PC-9 (cell line): ENCODE measurements around the gene NOLC1. TPM values are rescaled to one million over a fixed set of nuclear protein-coding genes. Genes with fewer than 3 reads are reported as not detected.

Source experiments
- BruUV-seq: library from RNA; stranded (reverse); fragments of 400-500 nt; replicated peaks from 2 replicates; lab custom pipeline; 2021; lab: Mats Ljungman, UMichigan
- CTCF ChIA-PET: fragments of 300-600 bp; sonication (Branson Sonifier 250); formaldehyde crosslinking; loops from one replicate; lab custom pipeline; 2022; ENCODE audit warnings: antibody characterized with exemption; lab: Charles Lee
- POLR2A ChIA-PET: fragments of 300-600 bp; sonication (Branson Sonifier 250); formaldehyde crosslinking; loops from one replicate; lab custom pipeline; 2022; ENCODE audit warnings: antibody characterized with exemption; ENCODE audit not compliant: unreplicated experiment; lab: Charles Lee
- DNase-seq, 2 experiments: peaks; one replicate each; pipeline versions ENCODE4 v3.0.0 to v3.0.0-alpha.2; 2015 to 2022; ENCODE audit warnings: mixed read lengths in 1 of 2
- H2AFZ ChIP-seq: fragments of 200-600 bp; sonication (generic); 2 replicates; pipeline ENCODE4 v1.8.1; 2017; ENCODE audit warnings: antibody characterized with exemption
- H3F3A ChIP-seq: fragments of 200-600 bp; sonication (generic); 2 replicates; pipeline ENCODE4 v1.8.1; 2017; ENCODE audit warnings: antibody characterized with exemption, mild to moderate bottlenecking, low read depth; ENCODE audit not compliant: insufficient read depth
- H3K27ac ChIP-seq: fragments of 200-600 bp; sonication (generic); 2 replicates; pipeline ENCODE4 v1.6.1; 2016; ENCODE audit warnings: mixed run types
- H3K27me3 ChIP-seq: fragments of 200-600 bp; sonication (generic); 2 replicates; pipeline ENCODE4 v1.6.1; 2016; ENCODE audit warnings: low read depth, mixed run types; ENCODE audit not compliant: insufficient read depth
- H3K36me3 ChIP-seq: fragments of 200-600 bp; sonication (generic); 2 replicates; pipeline ENCODE4 v1.6.1; 2016; ENCODE audit warnings: low read depth, mixed run types
- H3K4me1 ChIP-seq: fragments of 200-600 bp; sonication (generic); replicated peaks from 2 replicates; pipeline ENCODE4 v1.6.1; 2016; ENCODE audit warnings: mixed run types; ENCODE audit not compliant: insufficient read depth
- H3K4me2 ChIP-seq: fragments of 200-600 bp; sonication (generic); 2 replicates; pipeline ENCODE4 v1.6.1; 2017; ENCODE audit warnings: mixed run types
- H3K4me3 ChIP-seq: fragments of 200-600 bp; sonication (generic); 2 replicates; pipeline ENCODE4 v1.6.1; 2016; ENCODE audit warnings: mixed run types
- H3K79me2 ChIP-seq: fragments of 200-600 bp; sonication (generic); 2 replicates; pipeline ENCODE4 v1.6.1; 2017; ENCODE audit warnings: low read depth, mixed run types
- H3K9me2 ChIP-seq: fragments of 200-600 bp; sonication (generic); 2 replicates; pipeline ENCODE4 v1.8.1; 2017; ENCODE audit warnings: mild to moderate bottlenecking; ENCODE audit not compliant: insufficient read depth
- H3K9me3 ChIP-seq: fragments of 200-600 bp; sonication (generic); 2 replicates; pipeline ENCODE4 v1.8.1; 2016; ENCODE audit warnings: low read depth; ENCODE audit not compliant: insufficient read depth
- H4K20me1 ChIP-seq: fragments of 200-600 bp; sonication (generic); 2 replicates; pipeline ENCODE4 v1.8.1; 2017; ENCODE audit not compliant: insufficient read depth
- CTCF ChIP-seq: fragments of 200-600 bp; sonication (generic); conservative IDR thresholded peaks from 2 replicates; pipeline ENCODE4 v1.6.1; 2017; ENCODE audit warnings: mixed run types, antibody characterized with exemption, mild to moderate bottlenecking, moderate library complexity
- EZH2 ChIP-seq: fragments of 200-600 bp; sonication (generic); IDR thresholded peaks from 2 replicates; pipeline ENCODE4 v1.8.0; 2017; ENCODE audit warnings: antibody characterized with exemption, low read depth
- intact Hi-C: fragments of 100-400 bp; cut with micrococcal nuclease; formaldehyde crosslinking; loops from one replicate; pipeline ENCODE4 v1.10.0; 2022; ENCODE audit not compliant: unreplicated experiment
- total RNA-seq: library from RNA; stranded (reverse); gene quantifications from 2 replicates; pipeline ENCODE4 v1.2.3, GENCODE V29; 2021

The NOLC1 gene
- total RNA-seq, 1 experiment from 2014 or later, result 59.5 TPM

- Histone ChIP-seq H3K4me1 (no peaks in the 10 kb centered on the region), H3K27ac (no peak overlapping the region), H2AFZ (no peak overlapping the region), H3K27me3 (no peaks in the 10 kb centered on the region), H3K36me3 (peaks cover 17% of the 10 kb centered on the region), H3K9me3 (no peaks in the 10 kb centered on the region), H4K20me1 (peaks cover 26% of the 10 kb centered on the region), H3K9me2 (no peaks in the 10 kb centered on the region), H3K4me2 (no peak overlapping the region), H3K79me2 (peaks cover 31% of the 10 kb centered on the region), H3K4me3 (no peak overlapping the region), H3F3A (peaks cover 31% of the 10 kb centered on the region; the same call in 1 of the 2 replicates)
- DNase-seq, result no peak
- ChIA-PET CTCF (interaction anchor here (0.6 kb wide), 1 partner anchor 437 kb away, joined by 4 read pairs; no protein-coding TSS in a partner anchor), POLR2A (no interaction called here)
- intact Hi-C loops, result loop anchor here (10.0 kb wide), 2 partner anchors 345 to 425 kb away; partner anchors contain the start of genes ACTR1A and SUFU
- TF ChIP-seq EZH2 (no peak), CTCF (no peak)
- BruUV-seq, result no TSS peak
These were observed 7.6 kb downstream of the NOLC1 start for GRCh38 chr10:102159831-102160230.

- Histone ChIP-seq H3K36me3 (peaks cover 10% of the 10 kb centered on the region), H3F3A (peaks cover 23% of the 10 kb centered on the region; the same call in 1 of the 2 replicates), H3K27ac (no peak overlapping the region), H4K20me1 (peaks cover 3% of the 10 kb centered on the region; the same call in 1 of the 2 replicates), H3K4me2 (no peak overlapping the region), H2AFZ (no peak overlapping the region), H3K9me3 (no peaks in the 10 kb centered on the region), H3K27me3 (no peaks in the 10 kb centered on the region), H3K4me1 (no peaks in the 10 kb centered on the region), H3K9me2 (no peaks in the 10 kb centered on the region), H3K79me2 (0 out of 2 replicates have a peak, but pooled peaks cover under 1% of the 10 kb centered on the region), H3K4me3 (no peak overlapping the region)
- TF ChIP-seq EZH2 (no peak), CTCF (no peak)
- intact Hi-C loops, result loop anchor here (10.0 kb wide), 1 partner anchor 421 kb away; no protein-coding TSS in a partner anchor
- no peak for DNase-seq
- POLR2A ChIA-PET, result no interaction called here
- BruUV-seq, result no TSS peak
- CTCF ChIA-PET, result no interaction called here
These were observed 11.3 kb downstream of the NOLC1 start for GRCh38 chr10:102163342-102163989.

- Histone ChIP-seq H3K27me3 (no peaks in the 10 kb centered on the region), H3K9me2 (no peaks in the 10 kb centered on the region), H3F3A (peaks cover 13% of the 10 kb centered on the region; the same call in 1 of the 2 replicates), H3K4me3 (no peak overlapping the region), H3K4me1 (no peaks in the 10 kb centered on the region), H2AFZ (no peak overlapping the region), H3K36me3 (peaks cover 6% of the 10 kb centered on the region; the same call in 1 of the 2 replicates), H3K4me2 (no peak overlapping the region), H4K20me1 (no peaks in the 10 kb centered on the region), H3K9me3 (no peaks in the 10 kb centered on the region), H3K27ac (no peak overlapping the region), H3K79me2 (no peaks in the 10 kb centered on the region)
- intact Hi-C loops, result loop anchor here (2.0 to 10.0 kb wide), 4 partner anchors 63 to 417 kb away; no protein-coding TSS in a partner anchor
- ChIA-PET POLR2A (no interaction called here), CTCF (no interaction called here)
- BruUV-seq, result no TSS peak
- no peak for DNase-seq
- TF ChIP-seq CTCF (no peak), EZH2 (no peak)
These were observed 15.7 kb downstream of the NOLC1 start for GRCh38 chr10:102167861-102168260.
